Mammary epithelial cell (primary cell): ENCODE data around the gene PIGM.

Experiments
- CTCF ChIP-seq, 2 donors: IDR thresholded peaks in 1 of 2; conservative IDR thresholded peaks in 1 of 2; 2 replicates each; pipeline ENCODE4 v1.5.1; 2011 to 2012; ENCODE audit warnings: inconsistent platforms in 2 of 2, low read length in 2 of 2, mild to moderate bottlenecking in 2 of 2, control low read depth in 1 of 2, low read depth in 1 of 2; ENCODE audit not compliant: insufficient read depth in 1 of 2; ENCODE audit errors: extremely low read depth in 1 of 2
- EZH2 ChIP-seq: IDR thresholded peaks from 2 replicates; pipeline ENCODE4 v1.6.1; 2012; ENCODE audit warnings: low read length, inconsistent platforms, borderline replicate concordance

GRCh38 chr1:160021376-160022074 lies 10.3 kb downstream of the PIGM start:
- TF ChIP-seq CTCF (conservative IDR thresholded peaks at IDR 0.05 in 1 of 2, IDR thresholded peaks at IDR 0.05 in 1 of 2; ENCODE audit: extremely low read depth in 1 of 2, insufficient read depth in 1 of 2, low read depth in 1 of 2, low read length in 2 of 2) (no peak), EZH2 (no peak)
